Measurements from ENCODE around the gene PCNT.
"Not testable (repeated sequence)": the region's sequence is repeated elsewhere in the genome, so short reads cannot be mapped to it uniquely, and the experiment has no call there.

The PCNT gene

GRCh38 chr21:46403234-46403811 is 79.4 kb downstream of the PCNT start:
- not testable (repeated sequence) for DNase-seq (ENCODE audit: low read depth in 3 of 3, low spot score in 1 of 3)

DNA sequence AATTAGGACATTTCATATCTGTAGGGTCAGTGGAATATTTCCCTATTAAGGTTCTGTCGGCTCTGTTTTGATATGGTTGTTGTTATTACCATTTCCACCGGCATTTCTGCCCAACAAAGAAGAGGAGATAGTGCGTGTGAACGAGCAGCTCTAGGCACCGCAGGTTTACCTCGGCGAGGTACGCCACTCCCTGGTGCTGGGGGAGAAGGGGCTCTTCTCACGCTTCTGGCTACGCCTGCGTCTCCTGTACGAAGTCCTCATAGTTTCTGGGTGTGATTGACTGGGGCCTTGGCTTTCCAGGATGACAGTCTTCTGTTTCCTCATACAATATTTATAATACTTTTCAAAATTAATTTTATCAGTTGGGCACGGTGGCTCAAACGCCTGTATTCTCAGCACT is 80.3 kb downstream of the PCNT start:
- DNase-seq (ENCODE audit: low read depth in 3 of 3, low spot score in 1 of 3) = no peak

GRCh38 chr21:46406001-46406400 is 82.0 kb downstream of the PCNT start:
- DNase-seq (ENCODE audit: low read depth in 3 of 3, low spot score in 1 of 3) = no peak

GRCh38 chr21:46409641-46410406 is 85.9 kb downstream of the PCNT start:
- no peak for DNase-seq (ENCODE audit: low read depth in 3 of 3, low spot score in 1 of 3)

GRCh38 chr21:46410516-46410915 is 86.6 kb downstream of the PCNT start:
- DNase-seq (ENCODE audit: low read depth in 3 of 3, low spot score in 1 of 3) = no peak

DNA sequence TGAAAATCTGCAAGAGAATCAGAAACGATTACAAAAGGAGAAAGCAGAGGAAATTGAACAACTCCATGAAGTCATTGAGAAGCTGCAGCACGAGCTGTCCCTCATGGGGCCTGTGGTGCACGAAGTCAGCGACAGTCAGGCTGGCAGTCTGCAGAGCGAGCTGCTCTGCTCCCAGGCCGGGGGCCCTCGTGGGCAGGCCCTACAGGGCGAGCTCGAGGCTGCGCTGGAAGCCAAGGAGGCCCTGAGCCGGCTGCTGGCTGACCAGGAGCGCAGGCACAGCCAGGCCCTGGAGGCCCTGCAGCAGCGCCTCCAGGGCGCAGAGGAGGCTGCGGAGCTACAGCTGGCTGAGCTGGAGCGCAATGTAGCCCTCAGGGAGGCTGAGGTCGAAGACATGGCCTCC is 87.3 kb downstream of the PCNT start:
- no peak for DNase-seq (ENCODE audit: low read depth in 3 of 3, low spot score in 1 of 3)

DNA sequence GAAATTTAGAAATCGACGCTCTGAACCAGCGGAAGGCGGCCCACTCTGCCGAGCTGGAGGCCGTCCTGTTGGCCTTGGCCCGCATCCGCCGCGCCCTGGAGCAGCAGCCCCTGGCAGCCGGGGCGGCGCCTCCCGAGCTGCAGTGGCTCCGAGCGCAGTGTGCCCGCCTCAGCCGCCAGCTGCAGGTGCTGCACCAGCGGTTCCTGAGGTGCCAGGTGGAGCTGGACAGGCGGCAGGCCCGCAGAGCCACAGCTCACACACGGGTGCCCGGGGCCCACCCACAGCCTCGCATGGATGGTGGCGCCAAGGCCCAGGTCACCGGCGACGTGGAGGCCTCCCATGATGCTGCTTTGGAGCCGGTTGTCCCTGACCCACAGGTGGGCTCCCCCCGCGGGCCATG is 87.7 kb downstream of the PCNT start:
- DNase-seq (ENCODE audit: low read depth in 3 of 3, low spot score in 1 of 3) = no peak

- no peak for DNase-seq (ENCODE audit: low read depth in 3 of 3, low spot score in 1 of 3)
Measured at GRCh38 chr21:46412521-46413364, 88.8 kb downstream of the PCNT start.

GRCh38 chr21:46413365-46413696 is 89.4 kb downstream of the PCNT start:
- DNase-seq (ENCODE audit: low read depth in 3 of 3, low spot score in 1 of 3) = no peak

DNA sequence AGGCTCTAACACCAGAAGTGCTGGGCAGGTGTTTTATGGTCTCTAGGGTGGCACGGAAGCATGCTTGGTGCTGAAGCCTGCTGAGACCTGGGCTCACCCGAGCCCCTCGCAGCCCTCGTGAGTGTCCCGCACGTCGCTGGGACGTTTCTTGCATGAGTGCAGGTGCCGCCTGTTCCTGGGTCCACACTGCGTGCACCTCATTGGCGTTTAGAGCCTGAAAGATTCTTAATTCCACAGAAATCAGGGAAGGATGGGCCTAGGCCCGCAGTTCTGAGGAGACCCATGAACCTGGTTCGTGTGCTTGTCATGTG is 91.0 kb downstream of the PCNT start:
- DNase-seq (ENCODE audit: low read depth in 3 of 3, low spot score in 1 of 3) = no peak

GRCh38 chr21:46416551-46416950 is 92.6 kb downstream of the PCNT start:
- no peak for DNase-seq (ENCODE audit: low read depth in 3 of 3, low spot score in 1 of 3)

- DNase-seq (ENCODE audit: low read depth in 3 of 3, low spot score in 1 of 3) = no peak
Measured at GRCh38 chr21:46418265-46418946, 94.5 kb downstream of the PCNT start.

DNA sequence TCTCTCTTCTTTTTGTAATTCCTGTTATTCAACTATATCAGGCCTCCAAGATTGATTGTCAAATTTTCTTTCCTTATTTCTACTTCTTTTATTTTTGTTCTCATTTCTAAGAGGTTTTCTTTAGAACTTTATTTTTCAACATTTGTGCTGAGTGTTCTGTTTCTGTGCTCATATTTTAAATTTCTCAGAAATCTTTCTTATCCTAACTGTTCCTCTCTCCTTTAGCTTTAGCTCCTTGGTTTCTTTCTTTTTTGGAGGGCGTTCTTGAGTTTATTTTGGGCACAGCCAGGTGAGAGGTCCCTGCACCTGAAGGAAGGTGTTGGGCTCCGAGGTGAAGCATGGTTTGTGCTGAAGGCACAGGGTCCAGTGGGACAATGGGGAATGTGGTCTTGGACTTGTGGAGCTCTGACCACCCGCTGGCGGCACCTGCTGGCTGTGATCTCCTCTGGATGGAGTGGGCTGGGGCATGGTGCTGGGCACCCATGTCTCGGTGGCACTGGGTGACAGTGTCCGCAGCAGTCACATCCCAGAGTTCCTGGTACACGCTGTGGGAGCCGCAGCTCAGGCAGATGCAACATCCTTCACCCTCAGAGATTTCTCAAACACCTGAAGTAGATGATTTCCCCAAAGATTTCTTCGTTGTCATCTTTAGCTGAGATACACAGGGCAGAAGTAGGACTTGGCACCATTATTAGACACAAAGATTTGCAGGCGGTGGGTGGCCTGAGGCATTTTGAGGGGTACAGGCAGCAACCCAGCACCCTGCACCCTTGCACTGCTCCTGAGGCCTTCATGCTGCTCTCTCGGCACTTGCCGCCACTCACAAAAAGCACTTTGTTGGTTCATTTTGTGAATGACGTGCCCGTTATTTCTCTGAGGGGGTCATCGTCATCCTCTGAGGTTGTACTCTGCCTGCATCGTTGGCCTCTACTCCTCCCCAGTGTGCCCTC is 96.6 kb downstream of the PCNT start:
- no peak for DNase-seq (ENCODE audit: low read depth in 3 of 3, low spot score in 1 of 3)

- DNase-seq (ENCODE audit: low read depth in 3 of 3, low spot score in 1 of 3) = no peak
Measured at GRCh38 chr21:46421191-46421750, 97.3 kb downstream of the PCNT start.

GRCh38 chr21:46421756-46422555 is 98.0 kb downstream of the PCNT start:
- DNase-seq (ENCODE audit: low read depth in 3 of 3, low spot score in 1 of 3) = no peak

DNA sequence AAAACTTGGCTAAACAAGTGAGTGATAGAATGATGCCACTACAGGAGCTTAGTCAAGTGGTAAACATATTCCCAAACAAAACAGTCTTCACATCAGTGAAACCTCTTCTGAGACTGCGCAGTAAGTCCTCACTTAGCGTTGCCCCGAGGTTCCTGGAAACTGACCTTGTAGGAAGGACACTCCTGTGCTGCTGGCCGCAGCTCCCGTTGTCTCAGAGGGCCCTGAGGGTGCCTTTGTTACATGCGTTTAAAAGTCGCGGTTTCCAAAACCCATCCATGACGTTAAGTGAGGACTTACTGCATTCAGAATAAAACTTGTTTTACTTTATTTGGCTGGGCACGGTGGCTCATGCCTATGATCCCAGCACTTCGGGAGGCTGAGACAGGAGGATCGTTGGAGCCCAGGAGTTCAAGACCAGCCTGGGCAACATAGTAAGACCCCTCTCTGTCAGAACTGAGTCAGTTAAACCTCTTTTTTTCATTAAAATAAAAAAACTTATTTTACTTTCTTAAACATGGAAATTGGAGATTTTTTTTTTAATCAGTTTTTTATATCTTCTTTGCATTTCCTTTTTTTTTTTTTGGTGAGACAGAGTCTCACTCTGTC is 98.8 kb downstream of the PCNT start:
- no peak for DNase-seq (ENCODE audit: low read depth in 3 of 3, low spot score in 1 of 3)

DNA sequence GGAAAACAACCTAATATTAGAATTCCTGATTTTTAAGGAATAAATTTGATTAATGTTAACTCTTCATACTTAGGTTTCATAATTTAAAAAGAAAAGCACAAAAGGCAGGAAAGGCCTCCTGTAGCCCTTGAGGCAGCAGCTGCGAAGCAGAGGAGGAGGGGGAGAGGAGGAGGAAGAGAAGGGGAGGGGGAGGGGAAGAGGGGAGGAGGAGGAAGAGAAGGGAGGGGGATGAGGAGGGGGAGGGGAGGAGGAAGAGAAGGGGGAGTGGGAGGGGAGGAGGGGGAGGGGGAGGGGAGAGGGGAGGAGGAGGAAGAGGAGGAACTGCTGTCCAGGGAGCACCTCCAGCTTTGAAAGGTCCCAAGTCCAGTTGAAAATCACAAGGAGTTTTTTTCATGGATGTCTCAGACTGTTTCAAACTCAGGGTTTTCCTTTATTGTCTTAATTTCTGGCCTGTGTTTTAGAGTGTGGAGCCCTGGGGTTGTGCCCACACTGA is 99.6 kb downstream of the PCNT start:
- no peak for DNase-seq (ENCODE audit: low read depth in 3 of 3, low spot score in 1 of 3)

DNA sequence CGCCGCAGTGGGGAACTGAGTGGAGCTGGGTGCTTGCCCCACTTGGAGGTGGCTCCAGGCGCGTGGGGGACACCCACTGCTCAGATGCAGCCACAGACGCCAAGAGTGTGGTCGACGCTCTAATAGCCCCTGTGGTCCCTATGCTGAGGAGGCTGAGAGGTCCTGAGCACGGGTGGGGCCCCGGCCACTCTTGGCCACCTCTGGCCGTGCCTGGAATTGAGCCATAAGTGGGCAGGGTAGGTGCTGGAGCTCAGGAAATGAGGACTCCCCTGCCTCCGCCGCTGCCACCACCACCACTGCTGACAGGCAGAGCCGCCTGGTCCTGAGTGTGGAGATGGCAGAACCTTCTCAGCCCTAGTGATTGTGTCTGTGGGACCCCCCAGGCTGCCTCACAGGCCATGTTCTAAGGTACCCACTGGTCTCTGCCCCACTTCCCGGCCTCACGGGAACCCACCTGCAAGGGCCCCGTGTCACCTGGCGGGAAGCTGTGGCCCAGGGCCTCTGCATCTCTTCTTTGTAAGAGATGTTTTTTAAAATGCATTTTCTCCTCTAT is 100.2 kb downstream of the PCNT start:
- DNase-seq (ENCODE audit: low read depth in 3 of 3, low spot score in 1 of 3) = no peak

DNA sequence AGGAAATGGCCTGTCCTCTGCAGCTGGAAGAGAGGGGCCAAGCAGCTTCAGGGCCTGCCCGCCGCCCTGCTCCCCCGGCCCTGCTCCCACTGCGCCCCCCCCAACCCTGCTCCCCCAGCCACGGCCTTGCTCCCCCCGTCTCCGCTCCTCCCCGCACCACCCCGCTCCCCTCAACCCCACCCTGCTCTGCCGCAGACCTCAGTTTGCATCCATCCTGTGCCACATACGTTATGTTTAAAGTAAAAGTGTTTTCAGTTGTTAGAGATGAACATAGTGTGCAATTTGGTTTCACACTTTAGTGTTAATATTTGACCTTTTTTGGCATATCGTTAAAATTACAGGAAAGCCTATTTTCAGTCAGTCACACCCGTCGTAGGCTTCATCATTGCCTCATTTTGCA is 100.7 kb downstream of the PCNT start:
- no peak for DNase-seq (ENCODE audit: low read depth in 3 of 3, low spot score in 1 of 3)

Measured in stimulated activated CD4-positive, alpha-beta T cell treated with anti-CD3 and anti-CD28 coated beads, TNF-alpha, amount 100 ng/mL, for 1 hour (primary cell).